RWPE2 (cell line): Measurements from ENCODE around the gene ARMH4.

Experiments
- ATAC-seq: fragments of 200-7000 bp; cut with Tn5 transposase; 3 replicates; pipeline ENCODE4 v1.9.1; 2021; ENCODE audit warnings: low read depth
- DNase-seq: peaks from one replicate; pipeline ENCODE4 v3.0.0-alpha.2; 2020; ENCODE audit warnings: low spot score
- H3K27ac ChIP-seq: fragments of 450-650 bp; 2 replicates; pipeline ENCODE4 v1.5.1; 2017; ENCODE audit warnings: mild to moderate bottlenecking; ENCODE audit not compliant: poor library complexity, severe bottlenecking
- H3K27me3 ChIP-seq: fragments of 250-450 bp; sonication (Bioruptor Pico); 2 replicates; pipeline ENCODE4 v1.5.1; 2021; ENCODE audit warnings: mild to moderate bottlenecking, moderate library complexity; ENCODE audit not compliant: insufficient read depth, poor library complexity, severe bottlenecking
- H3K36me3 ChIP-seq: fragments of 250-450 bp; sonication (Bioruptor Pico); 2 replicates; pipeline ENCODE4 v1.5.1; 2020; ENCODE audit warnings: low read depth, mild to moderate bottlenecking, moderate library complexity
- H3K4me1 ChIP-seq: fragments of 250-450 bp; sonication (Bioruptor Pico); 2 replicates; pipeline ENCODE4 v1.5.1; 2021; ENCODE audit warnings: mild to moderate bottlenecking, moderate library complexity; ENCODE audit not compliant: insufficient read depth, poor library complexity, severe bottlenecking
- H3K4me3 ChIP-seq: fragments of 250-450 bp; sonication (Bioruptor Pico); 2 replicates; pipeline ENCODE4 v1.5.1; 2021; ENCODE audit warnings: mild to moderate bottlenecking, moderate library complexity; ENCODE audit not compliant: severe bottlenecking
- H3K9me3 ChIP-seq: fragments of 250-450 bp; sonication (Bioruptor Pico); 2 replicates; pipeline ENCODE4 v1.5.1; 2021; ENCODE audit warnings: mild to moderate bottlenecking, moderate library complexity; ENCODE audit not compliant: severe bottlenecking
- CTCF ChIP-seq: fragments of 450-650 bp; IDR thresholded peaks from one replicate; pipeline ENCODE4 v1.5.1; 2017; ENCODE audit warnings: mild to moderate bottlenecking, moderate library complexity; ENCODE audit not compliant: poor library complexity, severe bottlenecking

The ARMH4 gene

DNA sequence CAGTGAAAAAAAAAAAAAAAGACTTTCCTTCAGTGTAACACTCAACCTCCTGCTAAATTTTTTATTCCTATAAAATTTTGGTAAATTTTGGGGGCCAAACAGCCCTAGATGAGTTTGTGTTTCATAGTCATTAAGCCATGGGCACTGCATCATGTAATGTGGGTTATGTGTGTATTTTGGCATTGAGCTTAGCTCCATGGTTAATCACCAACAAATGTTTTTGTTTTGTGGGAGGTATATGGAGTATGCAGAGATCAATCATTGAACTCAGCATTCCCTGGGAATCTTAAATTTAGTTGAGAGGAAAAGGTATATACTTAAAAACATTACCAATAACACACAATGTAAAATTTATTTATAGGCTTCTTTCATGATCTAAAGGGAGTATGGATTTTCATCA, 8.5 kb upstream of the ARMH4 start:
- no peaks in the 10 kb centered on the region for H3K36me3 ChIP-seq
- DNase-seq (no peak), ATAC-seq (no peak)
- no peak overlapping the region for H3K4me3 ChIP-seq
- H3K27ac ChIP-seq, result no peak overlapping the region
- TF ChIP-seq CTCF, result no peak
- no peaks in the 10 kb centered on the region for H3K9me3 ChIP-seq
- H3K27me3 ChIP-seq, result no peaks in the 10 kb centered on the region
- H3K4me1 ChIP-seq, result no peaks in the 10 kb centered on the region

- Histone ChIP-seq H3K27me3 (peaks cover 49% of the 10 kb centered on the region), H3K4me3 (peak overlapping the region; percentile 41), H3K9me3 (no peaks in the 10 kb centered on the region), H3K27ac (no peak overlapping the region), H3K36me3 (no peaks in the 10 kb centered on the region), H3K4me1 (no peaks in the 10 kb centered on the region)
- ATAC-seq, result peak; percentile 60
- no peak for DNase-seq
- no peak for TF ChIP-seq CTCF
Measured at GRCh38 chr14:58151133-58152013, 640 bp downstream of the ARMH4 start.

DNA sequence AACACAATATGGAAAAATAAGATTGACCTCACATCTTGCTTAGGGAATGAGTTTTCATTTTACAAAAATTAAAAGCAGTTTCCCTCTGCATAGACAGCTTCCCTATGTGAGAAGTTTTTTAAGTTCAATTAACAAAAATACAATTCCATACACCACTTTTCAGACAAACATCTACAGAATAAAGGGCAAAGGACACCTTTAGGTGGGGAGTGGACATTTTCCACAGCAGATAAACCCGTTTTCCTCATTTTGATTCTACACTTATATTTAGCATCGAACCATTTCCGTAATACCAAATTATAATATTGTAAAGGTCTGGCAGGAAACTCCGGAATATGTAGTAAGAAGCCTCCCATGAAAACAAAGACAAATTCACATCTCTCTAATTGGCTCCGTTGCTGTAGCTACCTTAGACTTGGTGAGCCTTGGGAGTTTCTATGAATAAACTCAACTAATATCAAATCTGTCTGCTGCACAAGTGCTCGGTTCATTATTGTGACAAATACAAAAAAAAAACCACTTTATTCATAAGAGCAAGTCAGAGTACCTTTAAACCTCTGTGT, 1.7 kb downstream of the ARMH4 start:
- no peak overlapping the region for H3K4me3 ChIP-seq
- H3K27ac ChIP-seq, result no peak overlapping the region
- H3K4me1 ChIP-seq, result no peaks in the 10 kb centered on the region
- peaks cover 49% of the 10 kb centered on the region for H3K27me3 ChIP-seq
- TF ChIP-seq CTCF, result no peak
- H3K36me3 ChIP-seq, result no peaks in the 10 kb centered on the region
- no peak for DNase-seq
- no peak for ATAC-seq
- no peaks in the 10 kb centered on the region for H3K9me3 ChIP-seq

GRCh38 chr14:58149196-58149595, 2.8 kb downstream of the ARMH4 start:
- Histone ChIP-seq H3K27me3 (peaks cover 49% of the 10 kb centered on the region), H3K36me3 (no peaks in the 10 kb centered on the region), H3K27ac (no peak overlapping the region), H3K9me3 (no peaks in the 10 kb centered on the region), H3K4me1 (no peaks in the 10 kb centered on the region), H3K4me3 (no peak overlapping the region)
- DNase-seq (no peak), ATAC-seq (no peak)
- no peak for TF ChIP-seq CTCF

GRCh38 chr14:58146399-58146798, 5.6 kb downstream of the ARMH4 start:
- ATAC-seq (no peak), DNase-seq (no peak)
- no peaks in the 10 kb centered on the region for H3K4me1 ChIP-seq
- H3K4me3 ChIP-seq, result no peak overlapping the region
- H3K27me3 ChIP-seq, result peaks cover 45% of the 10 kb centered on the region
- H3K27ac ChIP-seq, result no peak overlapping the region
- no peak for TF ChIP-seq CTCF
- no peaks in the 10 kb centered on the region for H3K9me3 ChIP-seq
- no peaks in the 10 kb centered on the region for H3K36me3 ChIP-seq
